Activated naive CD4-positive, alpha-beta T cell treated with anti-CD3 and anti-CD28 coated beads for 36 hours (primary cell): Measurements from ENCODE around the gene TMEM163. TPM values are rescaled to one million over a fixed set of nuclear protein-coding genes. Genes with fewer than 3 reads are reported as not detected.
"Not testable (repeated sequence)": the region's sequence is repeated elsewhere in the genome, so short reads cannot be mapped to it uniquely, and the experiment has no call there.

Experiments
- CTCF ChIA-PET: fragments of 350-600 bp; sonication (Branson Sonifier 250); formaldehyde crosslinking; loops from one replicate; lab custom pipeline; 2021; ENCODE audit warnings: antibody characterized with exemption; lab: Charles Lee
- DNase-seq: peaks from one replicate; pipeline ENCODE4 v3.0.0-alpha.2; 2020
- H3K27ac Mint-ChIP-seq: one replicate; pipeline ENCODE4 v1.8.0; 2021; ENCODE audit warnings: mild to moderate bottlenecking, mixed read lengths
- H3K27me3 Mint-ChIP-seq: one replicate; pipeline ENCODE4 v1.8.0; 2021; ENCODE audit warnings: low read depth, mixed read lengths
- H3K36me3 Mint-ChIP-seq: one replicate; pipeline ENCODE4 v1.8.0; 2021; ENCODE audit warnings: low read depth, mixed read lengths
- H3K4me1 Mint-ChIP-seq: one replicate; pipeline ENCODE4 v1.8.0; 2021; ENCODE audit warnings: low read depth, mixed read lengths
- H3K4me3 Mint-ChIP-seq: one replicate; pipeline ENCODE4 v1.8.0; 2021; ENCODE audit warnings: mild to moderate bottlenecking, moderate library complexity, mixed read lengths
- H3K9me3 Mint-ChIP-seq: one replicate; pipeline ENCODE4 v1.8.0; 2021; ENCODE audit warnings: mixed read lengths
- intact Hi-C: fragments of 100-400 bp; cut with micrococcal nuclease; formaldehyde crosslinking; loops from one replicate; pipeline ENCODE4 v1.15.1; 2023
- total RNA-seq, 2 experiments: library from RNA; stranded (reverse); gene quantifications; one replicate each; pipeline ENCODE4 v1.2.3, GENCODE V29; 2021

Gene TMEM163
- total RNA-seq, 2 experiments from 2014 or later: not detected

GRCh38 chr2:134739236-134739878 is 20.6 kb upstream of the TMEM163 start:
- DNase-seq: no peak
- no peaks in the 10 kb centered on the region for H3K9me3 Mint-ChIP-seq
- peaks cover 7% of the 10 kb centered on the region for H3K27me3 Mint-ChIP-seq
- H3K4me1 Mint-ChIP-seq: no peaks in the 10 kb centered on the region
- CTCF ChIA-PET: no interaction called here
- no peak overlapping the region for H3K27ac Mint-ChIP-seq
- no peaks in the 10 kb centered on the region for H3K36me3 Mint-ChIP-seq
- no peak overlapping the region for H3K4me3 Mint-ChIP-seq
- intact Hi-C loops: no loop called here

DNA sequence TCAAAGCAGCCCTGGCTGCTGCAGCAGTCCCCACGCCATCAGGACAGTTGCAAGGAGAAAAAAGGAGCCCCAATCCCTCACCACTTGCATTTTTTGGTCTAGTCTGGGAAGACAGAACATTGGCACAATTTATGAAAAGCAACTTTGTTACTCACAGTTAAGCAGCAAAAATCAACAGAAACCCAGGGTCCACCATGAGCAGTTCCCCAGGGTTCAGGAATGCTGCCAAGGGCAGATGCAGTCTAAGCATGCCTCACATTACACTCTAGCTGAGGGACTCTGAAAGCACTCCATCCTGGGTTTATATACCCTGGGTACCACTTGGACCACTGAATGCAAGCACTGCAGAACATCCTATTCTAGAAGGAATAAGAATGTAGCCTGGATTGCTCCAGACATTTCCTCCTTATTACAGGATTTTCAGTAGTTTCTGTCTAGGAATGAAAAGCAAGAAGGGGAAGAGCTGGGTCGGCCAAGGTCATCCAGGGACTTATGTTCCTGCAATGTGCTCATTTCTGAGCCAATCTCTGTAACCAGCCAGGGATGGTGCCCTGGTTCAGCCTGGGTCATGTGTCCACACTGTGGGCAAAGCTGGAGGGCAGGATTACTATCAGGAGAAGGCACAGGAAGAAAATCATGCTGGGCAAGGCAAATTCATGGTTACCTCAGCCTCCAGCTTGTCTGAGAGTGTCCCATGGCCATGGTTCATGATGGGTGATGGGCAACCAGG is 19.5 kb upstream of the TMEM163 start:
- H3K27me3 Mint-ChIP-seq: peaks cover 7% of the 10 kb centered on the region
- CTCF ChIA-PET: no interaction called here
- no peaks in the 10 kb centered on the region for H3K4me1 Mint-ChIP-seq
- H3K27ac Mint-ChIP-seq: no peak overlapping the region
- H3K36me3 Mint-ChIP-seq: no peaks in the 10 kb centered on the region
- intact Hi-C loops: no loop called here
- DNase-seq: no peak
- H3K4me3 Mint-ChIP-seq: no peak overlapping the region
- H3K9me3 Mint-ChIP-seq: no peaks in the 10 kb centered on the region

- no peak overlapping the region for H3K27ac Mint-ChIP-seq
- CTCF ChIA-PET: no interaction called here
- intact Hi-C loops: no loop called here
- no peaks in the 10 kb centered on the region for H3K9me3 Mint-ChIP-seq
- DNase-seq: no peak
- no peak overlapping the region for H3K4me3 Mint-ChIP-seq
- H3K27me3 Mint-ChIP-seq: peaks cover 11% of the 10 kb centered on the region
- H3K36me3 Mint-ChIP-seq: no peaks in the 10 kb centered on the region
- no peaks in the 10 kb centered on the region for H3K4me1 Mint-ChIP-seq
Observed at GRCh38 chr2:134737671-134738070, 18.9 kb upstream of the TMEM163 start.

- Mint-ChIP-seq H3K9me3 (no peaks in the 10 kb centered on the region), H3K27me3 (peaks cover 12% of the 10 kb centered on the region), H3K4me1 (no peaks in the 10 kb centered on the region), H3K4me3 (no peak overlapping the region), H3K36me3 (no peaks in the 10 kb centered on the region), H3K27ac (no peak overlapping the region)
- CTCF ChIA-PET: no interaction called here
- DNase-seq: no peak
- intact Hi-C loops: no loop called here
Observed at GRCh38 chr2:134736167-134736880, 17.5 kb upstream of the TMEM163 start.

DNA sequence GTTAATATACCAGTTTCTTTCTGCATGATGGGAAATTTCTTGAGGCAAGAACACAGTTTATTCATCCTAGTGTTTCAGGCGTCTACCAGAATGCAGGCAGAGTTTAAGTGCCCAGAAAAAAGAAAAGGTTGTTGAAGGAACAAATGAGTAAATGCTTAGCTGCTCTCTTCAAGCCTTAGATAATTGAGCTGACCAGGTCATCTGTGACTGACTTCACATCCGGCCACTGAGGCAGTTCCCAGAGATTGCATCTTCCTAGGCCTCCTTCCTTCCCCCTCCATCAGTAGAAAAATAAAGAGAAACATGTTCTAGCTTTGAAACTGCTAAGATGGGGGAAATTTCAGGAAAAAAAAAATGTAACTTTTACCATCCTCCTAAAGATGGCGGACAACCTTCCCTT is 9.4 kb upstream of the TMEM163 start:
- no peak for DNase-seq
- Mint-ChIP-seq H3K27ac (no peak overlapping the region), H3K36me3 (no peaks in the 10 kb centered on the region), H3K27me3 (peaks cover 10% of the 10 kb centered on the region), H3K9me3 (no peaks in the 10 kb centered on the region), H3K4me1 (no peaks in the 10 kb centered on the region), H3K4me3 (no peak overlapping the region)
- CTCF ChIA-PET: no interaction called here
- intact Hi-C loops: no loop called here

GRCh38 chr2:134727385-134727784 is 8.6 kb upstream of the TMEM163 start:
- intact Hi-C loops: no loop called here
- H3K9me3 Mint-ChIP-seq: no peaks in the 10 kb centered on the region
- no peaks in the 10 kb centered on the region for H3K4me1 Mint-ChIP-seq
- no peaks in the 10 kb centered on the region for H3K36me3 Mint-ChIP-seq
- CTCF ChIA-PET: no interaction called here
- peaks cover 11% of the 10 kb centered on the region for H3K27me3 Mint-ChIP-seq
- H3K4me3 Mint-ChIP-seq: no peak overlapping the region
- no peak for DNase-seq
- no peak overlapping the region for H3K27ac Mint-ChIP-seq

- no peaks in the 10 kb centered on the region for H3K36me3 Mint-ChIP-seq
- CTCF ChIA-PET: no interaction called here
- H3K9me3 Mint-ChIP-seq: no peaks in the 10 kb centered on the region
- intact Hi-C loops: no loop called here
- no peak for DNase-seq
- peaks cover 17% of the 10 kb centered on the region for H3K27me3 Mint-ChIP-seq
- H3K4me3 Mint-ChIP-seq: no peak overlapping the region
- H3K27ac Mint-ChIP-seq: no peak overlapping the region
- H3K4me1 Mint-ChIP-seq: no peaks in the 10 kb centered on the region
Observed at GRCh38 chr2:134726645-134727044, 7.8 kb upstream of the TMEM163 start.

DNA sequence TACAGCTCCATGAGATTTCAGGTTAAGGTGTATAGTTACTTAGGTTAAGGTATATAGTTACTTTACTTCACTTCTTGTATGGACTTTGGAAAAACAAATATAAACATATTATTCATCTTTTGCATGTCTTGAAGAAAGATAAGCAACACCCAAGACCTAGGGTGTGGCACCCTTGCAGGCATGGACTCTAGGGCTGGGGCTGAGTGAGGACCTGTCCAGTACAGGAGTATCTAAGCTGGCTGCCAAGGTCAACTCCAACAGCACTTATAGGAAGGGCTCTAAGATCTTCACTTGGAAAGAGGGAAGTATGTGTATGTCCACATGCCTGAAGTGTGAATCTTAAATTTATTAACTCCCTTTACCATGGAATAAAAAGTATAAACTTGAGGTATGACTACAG is 7.1 kb upstream of the TMEM163 start:
- no peaks in the 10 kb centered on the region for H3K36me3 Mint-ChIP-seq
- peaks cover 23% of the 10 kb centered on the region for H3K27me3 Mint-ChIP-seq
- H3K4me3 Mint-ChIP-seq: no peak overlapping the region
- CTCF ChIA-PET: no interaction called here
- no peaks in the 10 kb centered on the region for H3K4me1 Mint-ChIP-seq
- no peak overlapping the region for H3K27ac Mint-ChIP-seq
- intact Hi-C loops: no loop called here
- DNase-seq: no peak
- no peaks in the 10 kb centered on the region for H3K9me3 Mint-ChIP-seq

DNA sequence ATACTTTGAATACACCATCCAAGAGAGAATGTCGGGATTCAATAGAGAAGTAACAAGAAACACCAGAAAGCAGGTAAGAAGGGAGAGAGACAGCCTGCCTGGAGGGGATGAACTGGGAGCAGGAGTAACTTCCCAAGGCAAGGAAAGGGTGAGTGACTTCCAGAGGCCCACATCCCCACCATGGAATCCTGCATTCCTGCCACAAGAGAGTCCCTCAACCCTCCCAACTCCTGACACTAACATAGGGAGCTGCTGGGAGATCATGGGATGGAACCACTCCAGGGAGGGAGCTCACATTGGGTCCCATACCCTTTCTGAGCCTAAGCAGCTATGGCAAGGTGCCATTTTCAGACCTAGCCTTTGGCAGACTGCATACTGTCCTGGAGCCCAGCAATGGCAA is 5.5 kb upstream of the TMEM163 start:
- H3K27me3 Mint-ChIP-seq: peaks cover 38% of the 10 kb centered on the region
- CTCF ChIA-PET: interaction anchor here (1.4 kb wide), 1 partner anchor 10 kb away, joined by 5 read pairs; no protein-coding TSS in a partner anchor

GRCh38 chr2:134723742-134724141 is 4.9 kb upstream of the TMEM163 start:
- H3K9me3 Mint-ChIP-seq, intact Hi-C loops, H3K4me1 Mint-ChIP-seq, H3K4me3 Mint-ChIP-seq, H3K27ac Mint-ChIP-seq, DNase-seq, H3K36me3 Mint-ChIP-seq: not testable (repeated sequence)
- CTCF ChIA-PET: interaction anchor here (1.4 kb wide), 1 partner anchor 9 kb away, joined by 5 read pairs; no protein-coding TSS in a partner anchor
- peaks cover 39% of the 10 kb centered on the region for H3K27me3 Mint-ChIP-seq

More for the DNA sequence above, 5.5 kb upstream of the TMEM163 start:
- no peaks in the 10 kb centered on the region for H3K36me3 Mint-ChIP-seq
- intact Hi-C loops: no loop called here
- H3K9me3 Mint-ChIP-seq: no peaks in the 10 kb centered on the region
- no peaks in the 10 kb centered on the region for H3K4me1 Mint-ChIP-seq
- no peak for DNase-seq
- H3K27ac Mint-ChIP-seq: no peak overlapping the region
- H3K4me3 Mint-ChIP-seq: no peak overlapping the region

DNA sequence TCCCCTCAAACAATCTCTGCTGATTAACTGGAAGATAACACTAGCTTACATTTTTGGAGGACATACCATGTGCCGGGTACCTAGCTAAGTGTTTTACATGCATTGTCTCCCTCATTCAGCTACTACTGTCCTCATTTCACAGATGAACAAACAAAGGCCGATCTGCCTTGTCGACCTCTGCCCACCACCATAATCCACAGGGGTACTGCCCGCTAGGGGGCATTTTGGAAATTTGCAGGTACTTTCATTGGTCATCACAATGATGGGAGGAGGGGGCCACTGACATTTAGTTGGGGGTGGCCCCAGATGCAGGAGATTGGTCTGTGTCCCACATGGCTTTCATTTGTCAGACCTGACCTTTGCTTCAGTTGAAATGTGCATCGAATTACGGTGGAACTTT is 3.9 kb upstream of the TMEM163 start:
- Mint-ChIP-seq H3K9me3 (no peaks in the 10 kb centered on the region), H3K4me1 (peaks cover under 1% of the 10 kb centered on the region), H3K27me3 (peaks cover 42% of the 10 kb centered on the region), H3K36me3 (peaks cover 1% of the 10 kb centered on the region), H3K27ac (no peak overlapping the region), H3K4me3 (no peak overlapping the region)
- no peak for DNase-seq
- CTCF ChIA-PET: no interaction called here
- intact Hi-C loops: no loop called here

DNA sequence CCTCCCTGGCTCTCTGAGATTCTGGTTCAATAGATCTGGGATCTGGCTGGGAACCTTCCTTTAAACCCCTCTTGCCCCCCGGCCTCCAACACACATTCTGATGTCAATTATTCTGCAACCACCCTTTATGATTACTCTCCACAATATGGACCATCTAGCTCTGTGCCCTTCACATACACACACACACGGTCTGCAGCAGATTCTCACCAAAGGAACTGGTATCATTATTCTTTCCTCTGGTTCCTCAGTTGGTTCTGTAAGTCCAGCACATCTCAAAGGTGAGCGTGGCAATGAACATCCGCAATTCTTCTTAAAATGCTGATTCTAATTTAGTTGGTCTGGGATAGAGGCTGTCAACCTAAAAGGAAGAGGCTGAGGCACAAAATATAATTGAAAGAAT is 2.8 kb upstream of the TMEM163 start:
- H3K9me3 Mint-ChIP-seq: no peaks in the 10 kb centered on the region
- peaks cover 1% of the 10 kb centered on the region for H3K36me3 Mint-ChIP-seq
- CTCF ChIA-PET: no interaction called here
- no peak for DNase-seq
- H3K4me1 Mint-ChIP-seq: peaks cover 3% of the 10 kb centered on the region
- intact Hi-C loops: no loop called here
- peaks cover 51% of the 10 kb centered on the region for H3K27me3 Mint-ChIP-seq
- no peak overlapping the region for H3K27ac Mint-ChIP-seq
- H3K4me3 Mint-ChIP-seq: no peak overlapping the region
